ENCODE measurements around the gene IL12RB1.

DNA sequence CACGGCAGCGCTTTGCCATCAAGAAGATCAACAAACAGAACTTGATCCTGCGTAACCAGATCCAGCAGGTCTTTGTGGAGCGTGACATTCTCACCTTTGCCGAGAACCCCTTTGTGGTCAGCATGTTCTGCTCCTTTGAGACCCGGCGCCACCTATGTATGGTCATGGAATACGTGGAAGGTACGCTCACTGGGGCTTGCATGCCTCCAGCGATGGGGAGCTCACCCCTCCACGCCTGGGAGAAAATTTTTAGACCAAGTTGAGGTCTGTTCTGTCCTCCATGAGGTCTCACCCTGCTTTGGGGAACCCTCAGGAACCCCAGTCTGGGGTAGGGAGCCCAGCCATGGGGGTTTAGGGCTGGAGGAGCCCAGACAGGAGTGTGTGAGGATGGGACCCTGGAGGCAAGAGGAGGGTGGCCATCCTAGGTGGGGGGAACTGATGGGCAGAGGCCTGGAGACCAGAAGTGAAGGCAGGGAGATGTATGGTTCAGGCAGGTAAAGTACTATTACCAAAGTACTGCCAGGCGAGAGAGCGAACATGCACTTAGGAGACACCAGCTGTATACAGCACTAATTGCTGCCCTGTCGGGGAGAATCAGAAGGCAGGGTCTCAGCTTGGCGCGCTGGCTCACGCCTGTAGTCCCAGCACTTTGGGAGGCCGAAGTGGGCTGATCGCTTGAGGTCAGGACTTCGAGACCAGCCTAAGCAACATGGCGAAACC lies 43.9 kb upstream of the IL12RB1 start:
- no peak for TF ChIP-seq CTCF (conservative IDR thresholded peaks at IDR 0.05 in 1 of 2, IDR thresholded peaks at IDR 0.05 in 1 of 2; ENCODE audit: extremely low read depth in 1 of 2, insufficient read depth in 1 of 2, low read depth in 1 of 2, low read length in 2 of 2)
- no peak for TF ChIP-seq EZH2 (IDR thresholded peaks at IDR 0.05; ENCODE audit: borderline replicate concordance, low read length)

Measured in mammary epithelial cell (primary cell).